Measurements from ENCODE around the gene IMMP2L.

- TF ChIP-seq RAD21 (IDR thresholded peaks at IDR 0.05), result no peak
- no peak for TF ChIP-seq CTCF (IDR thresholded peaks at IDR 0.05; ENCODE audit: low read depth, low read length, missing input control)
- no peak for TF ChIP-seq GABPA (IDR thresholded peaks at IDR 0.05 in 1 of 2, conservative IDR thresholded peaks at IDR 0.05 in 1 of 2)
- TF ChIP-seq EGR1 (IDR thresholded peaks at IDR 0.05; ENCODE audit: low read depth in 2 of 2), result no peak
- no peak for TF ChIP-seq SP1 (IDR thresholded peaks at IDR 0.05)
- TF ChIP-seq YY1 (IDR thresholded peaks at IDR 0.05), result no peak
- TF ChIP-seq TAF1 (conservative IDR thresholded peaks at IDR 0.05), result no peak
- TF ChIP-seq REST (IDR thresholded peaks at IDR 0.05), result no peak
- TF ChIP-seq JUND (IDR thresholded peaks at IDR 0.05), result no peak
These were observed 422.0 kb downstream of the IMMP2L start for GRCh38 chr7:111140091-111140865.

Measured in liver (tissue), 3 donors.